Ramos (cell line): ENCODE results near the gene CAPZB.

Source experiments
- in situ Hi-C: fragments of 300-500 bp; cut with MboI; formaldehyde crosslinking; loops from one replicate; pipeline ENCODE4 v1.14.3; 2022; ENCODE audit warnings: low sequenced_read_pairs; ENCODE audit not compliant: unreplicated experiment

Gene CAPZB

DNA sequence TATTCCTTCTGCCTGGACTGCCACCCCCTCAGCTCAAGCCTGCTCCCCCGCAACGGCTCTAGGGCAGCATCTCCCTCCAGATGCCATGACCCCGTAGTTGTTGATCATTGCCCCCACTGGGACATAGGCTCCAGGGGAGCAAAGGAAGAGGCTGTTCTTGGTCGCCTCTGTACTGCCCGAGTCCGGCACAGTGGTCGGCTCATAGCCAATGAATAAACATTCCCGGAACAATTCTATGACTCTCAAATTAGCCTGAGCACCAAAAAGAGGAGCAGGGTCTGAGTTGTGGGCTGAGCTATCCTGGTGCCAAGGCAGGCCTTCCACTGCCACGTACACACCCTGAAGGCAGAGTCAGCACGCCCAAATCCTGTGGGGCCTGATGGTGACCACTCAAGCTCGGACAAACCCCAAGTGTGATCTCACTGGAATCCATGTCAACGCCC lies 33.1 kb downstream of the CAPZB start:
- in situ Hi-C loops: no loop called here

DNA sequence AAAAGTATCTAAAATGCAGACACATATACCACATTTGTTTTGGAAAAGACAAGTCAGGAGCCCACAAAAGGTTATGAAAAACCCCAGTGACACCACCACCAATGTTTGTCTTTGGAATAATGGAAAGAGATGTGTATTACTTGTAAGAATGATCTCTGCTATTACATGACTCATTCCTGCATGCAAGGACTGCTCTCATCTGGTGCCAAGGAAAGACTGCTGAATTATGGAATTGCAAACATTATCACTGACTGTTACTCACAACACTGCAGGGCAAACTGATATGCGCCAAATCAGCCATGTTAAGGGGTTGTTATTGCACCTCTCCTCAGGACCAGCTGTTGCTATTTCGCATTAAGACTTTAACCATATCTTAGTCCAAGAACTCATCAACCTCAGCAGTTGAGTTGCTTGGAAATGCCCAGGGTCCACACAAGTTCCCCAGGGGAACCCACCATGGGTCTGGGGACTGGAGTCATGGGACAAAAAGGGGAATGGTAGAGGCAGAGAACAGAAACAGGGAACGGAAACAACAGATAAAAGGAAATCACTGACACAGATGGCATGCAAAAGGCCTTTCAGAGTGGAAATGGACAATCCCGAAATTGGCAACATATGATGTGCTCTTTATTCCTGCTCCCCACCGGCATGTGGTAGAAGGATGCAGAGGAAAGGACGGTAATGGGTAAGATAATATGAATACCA lies 34.4 kb downstream of the CAPZB start:
- in situ Hi-C loops: no loop called here

DNA sequence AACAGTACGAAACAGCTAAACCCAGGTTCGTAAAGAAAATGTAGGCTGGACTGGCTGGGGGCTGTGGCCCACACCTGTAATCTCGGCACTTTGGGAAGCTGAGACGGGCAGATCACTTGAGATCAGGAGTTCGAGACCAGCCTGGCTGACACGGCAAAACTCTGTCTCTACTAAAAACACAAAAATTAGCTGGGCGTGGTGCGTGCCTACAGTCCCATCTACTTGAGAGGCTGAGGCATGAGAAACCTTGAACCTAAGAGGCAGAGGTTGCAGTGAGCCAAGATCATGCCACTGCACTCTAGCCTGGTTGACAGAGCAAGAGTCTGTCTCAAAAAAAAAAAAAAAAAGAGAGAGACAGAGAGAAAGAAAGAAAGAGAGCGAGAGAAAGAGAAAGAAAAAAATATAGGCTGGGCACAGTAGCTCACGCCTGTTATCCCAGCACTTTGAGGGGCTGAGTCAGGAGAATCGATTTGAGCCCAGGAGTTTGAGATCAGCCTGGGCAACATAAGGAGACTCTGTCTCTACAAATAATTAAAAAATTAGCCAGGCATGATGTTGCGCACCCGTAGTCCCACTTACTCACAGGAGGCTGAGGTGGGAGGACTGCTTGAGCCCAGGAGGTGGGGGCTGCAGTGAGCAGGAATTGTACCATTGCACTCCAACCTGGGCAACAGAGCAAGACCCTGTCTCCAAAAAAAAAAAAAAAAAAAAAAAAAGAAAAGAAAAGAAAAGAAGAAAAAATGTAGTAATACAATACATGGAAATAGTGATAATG lies 35.7 kb downstream of the CAPZB start:
- in situ Hi-C loops: no loop called here

DNA sequence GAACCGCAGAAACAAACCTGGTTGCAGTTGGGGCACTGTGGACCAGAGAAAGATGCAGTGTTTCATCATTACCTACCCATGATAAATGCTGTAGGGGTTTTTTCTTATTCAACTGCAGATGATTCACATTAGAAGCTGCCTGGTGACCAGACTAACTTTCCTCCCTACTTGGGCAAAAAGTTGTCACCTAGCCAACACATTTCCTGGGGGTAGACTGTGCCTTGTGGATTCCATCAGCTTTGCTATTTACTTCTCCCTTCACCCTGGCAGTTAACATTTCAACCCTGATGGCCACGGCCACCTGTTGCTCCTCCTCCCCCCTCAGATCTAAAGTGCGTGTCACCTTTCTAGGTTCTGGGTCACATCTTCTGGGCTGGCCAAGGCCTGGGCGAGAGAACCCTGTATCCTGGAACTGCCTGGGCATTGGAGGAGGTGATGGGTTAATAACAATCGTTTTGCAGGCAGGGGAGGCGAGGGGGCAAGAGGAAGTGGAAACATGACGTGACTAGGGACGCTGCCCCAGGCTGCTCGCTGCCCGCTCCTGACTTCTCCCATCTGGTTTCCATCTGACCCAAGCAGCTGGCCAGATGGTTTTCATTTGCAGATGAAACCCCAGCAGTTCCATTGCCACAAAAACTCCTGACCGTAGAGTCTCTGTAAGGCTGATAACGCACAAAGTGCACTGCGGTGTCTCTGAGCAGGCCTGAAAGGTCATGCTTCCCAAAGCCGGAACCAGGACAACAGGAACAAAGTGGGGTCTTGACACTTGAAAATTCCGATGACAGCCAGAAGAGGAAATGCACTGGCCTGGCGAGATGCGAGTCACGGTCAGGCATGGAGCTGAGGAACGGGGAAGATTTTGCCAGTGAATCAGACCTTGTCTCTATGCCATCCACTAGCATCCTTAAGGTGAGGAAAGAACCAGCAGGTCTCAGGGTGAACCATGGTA lies 36.6 kb downstream of the CAPZB start:
- in situ Hi-C loops: no loop called here

DNA sequence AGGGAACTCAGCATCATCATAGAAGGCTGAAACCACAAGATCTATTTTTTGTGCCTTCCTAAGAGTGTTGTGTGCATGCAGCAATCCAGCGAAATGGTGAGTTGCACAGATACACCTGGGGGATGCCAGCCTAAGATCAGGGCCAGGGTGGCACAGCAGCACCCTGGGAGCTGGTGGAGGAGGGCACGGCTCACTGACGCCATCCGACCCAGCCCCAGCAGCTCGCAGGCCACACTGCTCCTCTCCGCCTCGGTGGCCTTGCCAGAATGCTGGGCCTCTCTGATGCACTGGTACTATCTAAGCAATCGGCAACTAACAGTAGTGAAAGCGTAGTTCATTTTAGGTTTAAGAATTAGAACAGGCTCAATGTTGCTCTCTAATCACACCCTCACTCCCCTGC lies 37.8 kb downstream of the CAPZB start:
- in situ Hi-C loops: no loop called here

DNA sequence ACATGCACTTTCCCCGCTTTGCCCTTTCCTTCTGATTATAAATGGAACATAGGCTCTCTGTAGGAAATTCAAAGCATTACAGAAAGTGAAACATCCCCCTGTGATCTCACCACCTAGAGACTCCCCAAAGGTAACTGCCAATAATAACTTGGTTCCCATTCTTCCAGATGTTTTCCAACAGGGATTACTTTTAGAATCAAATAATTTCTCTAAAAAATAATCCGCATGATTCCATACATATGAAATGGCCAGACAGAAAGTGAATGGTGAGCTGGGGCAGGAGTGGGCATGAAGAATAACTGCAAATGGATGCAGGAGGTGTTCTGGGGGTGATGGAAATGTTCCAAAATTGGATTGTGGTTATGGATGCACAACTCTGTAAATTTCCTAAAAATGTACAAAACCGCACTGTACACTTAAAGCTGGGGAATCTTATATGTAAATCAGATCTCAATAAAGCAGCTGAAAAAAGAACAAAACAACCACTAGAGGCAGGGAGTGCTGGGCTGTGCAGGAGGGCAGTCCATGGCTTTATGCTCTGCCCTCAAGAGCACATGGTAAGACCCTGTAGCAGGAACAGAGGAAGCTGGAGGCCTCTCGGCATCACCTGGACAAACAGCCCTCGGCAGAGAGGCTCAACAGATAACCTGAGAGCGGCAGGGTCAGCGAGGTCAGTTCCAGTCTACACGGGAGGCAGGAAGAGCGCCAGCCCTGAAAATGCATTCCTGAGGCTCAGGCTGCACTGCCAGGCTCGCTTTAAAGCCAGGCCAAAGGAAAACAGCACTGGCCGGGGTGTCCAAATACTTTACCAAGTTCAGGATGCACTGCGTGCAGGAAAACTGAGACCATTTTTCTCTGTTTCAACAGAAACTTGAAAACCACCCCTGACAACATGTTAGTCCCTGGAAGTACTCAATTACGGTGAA lies 39.7 kb downstream of the CAPZB start:
- in situ Hi-C loops: no loop called here

DNA sequence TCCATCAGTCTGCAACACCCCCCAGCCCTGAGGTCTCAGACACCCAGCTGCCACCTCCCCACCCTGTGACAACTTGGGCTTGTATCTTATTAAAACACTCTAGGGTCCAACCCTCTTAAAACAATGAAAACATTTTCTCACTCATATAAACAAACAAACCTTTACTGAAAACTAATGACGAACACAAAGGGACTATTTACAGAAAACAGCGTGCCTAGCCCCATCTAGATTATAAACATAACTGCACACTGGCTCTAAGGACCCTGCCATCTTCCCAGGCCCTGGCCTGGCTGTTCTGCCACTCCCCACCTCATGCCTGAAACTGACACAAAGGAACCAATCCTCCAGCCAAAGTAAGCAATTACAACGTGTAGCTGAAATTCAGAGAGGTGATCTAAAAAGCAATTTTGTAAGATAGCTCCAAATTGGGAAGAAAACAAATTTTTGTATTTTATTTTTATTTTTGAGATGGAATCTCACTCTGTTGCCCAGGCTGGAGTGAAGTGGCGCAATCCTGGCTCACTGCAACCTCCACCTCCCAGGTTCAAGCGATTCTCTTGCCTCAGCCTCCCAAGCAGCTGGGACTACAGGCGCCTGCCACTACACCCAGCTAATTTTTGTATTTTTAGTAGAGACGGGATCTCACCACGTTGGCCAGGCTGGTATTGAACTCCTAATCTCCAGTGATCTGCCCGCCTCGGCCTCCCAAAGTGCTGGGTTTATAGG lies 40.9 kb downstream of the CAPZB start:
- in situ Hi-C loops: no loop called here

DNA sequence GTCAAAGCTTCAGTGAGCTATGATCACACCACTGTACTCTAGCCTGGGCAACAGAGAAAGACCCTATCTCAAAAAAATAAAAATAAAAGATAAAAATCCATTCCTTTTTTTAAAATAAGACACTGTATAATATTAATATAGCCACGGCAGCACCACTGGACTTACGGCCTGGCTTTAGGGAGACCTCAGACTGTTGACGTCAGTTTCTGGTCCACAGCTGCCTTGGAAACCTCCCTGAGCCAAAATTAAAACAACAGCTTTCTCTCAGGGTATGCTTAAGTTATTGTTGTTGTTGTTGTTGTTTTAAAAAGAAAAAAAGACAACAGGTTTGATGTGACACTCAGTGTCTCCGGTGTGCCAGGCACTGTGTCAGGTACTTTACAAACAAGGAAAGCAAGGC lies 42.0 kb downstream of the CAPZB start:
- in situ Hi-C loops: no loop called here

DNA sequence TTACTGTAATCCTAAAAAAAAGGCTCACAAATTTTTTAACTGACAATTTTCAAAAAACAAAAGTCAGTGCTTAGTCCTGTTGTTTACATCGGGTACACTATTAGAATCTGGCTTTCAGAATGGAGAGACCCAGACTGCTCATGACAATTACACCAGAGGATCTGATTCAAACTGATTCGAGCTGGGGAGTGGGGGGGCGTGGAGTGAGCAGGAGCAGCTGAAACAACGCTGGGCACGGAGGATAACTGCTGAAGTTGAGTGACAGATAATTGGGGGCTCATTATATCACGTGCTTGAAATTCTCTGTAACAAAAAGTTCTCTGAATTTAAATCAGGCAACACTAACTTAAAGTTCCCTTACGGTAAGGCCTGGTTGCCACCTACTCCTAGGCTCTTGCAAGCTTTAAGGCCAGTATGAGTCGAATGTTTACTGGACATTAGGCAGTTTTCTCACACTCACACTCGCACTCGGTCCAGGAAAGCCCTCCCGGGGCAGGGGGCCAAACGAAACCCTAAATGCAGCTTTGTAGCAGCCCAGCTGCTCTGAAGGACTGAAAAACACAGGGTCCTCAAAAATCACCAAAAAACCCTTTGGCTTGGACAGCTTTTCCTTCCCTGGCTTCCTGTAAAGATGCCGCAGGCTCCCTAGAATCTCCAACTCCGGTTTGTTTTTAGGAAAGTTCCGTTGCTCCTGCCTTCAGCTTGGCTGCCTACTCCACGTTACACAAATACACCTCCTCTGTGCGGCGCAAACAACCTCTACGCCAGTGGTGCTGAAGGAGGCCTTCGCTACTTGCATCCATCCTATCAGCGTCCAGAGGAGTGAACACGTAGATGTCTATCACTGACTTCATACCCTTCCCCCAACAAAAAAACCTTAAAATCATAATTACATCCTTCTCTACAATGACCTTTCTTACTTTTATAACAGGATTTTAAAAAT lies 42.9 kb downstream of the CAPZB start:
- in situ Hi-C loops: no loop called here

DNA sequence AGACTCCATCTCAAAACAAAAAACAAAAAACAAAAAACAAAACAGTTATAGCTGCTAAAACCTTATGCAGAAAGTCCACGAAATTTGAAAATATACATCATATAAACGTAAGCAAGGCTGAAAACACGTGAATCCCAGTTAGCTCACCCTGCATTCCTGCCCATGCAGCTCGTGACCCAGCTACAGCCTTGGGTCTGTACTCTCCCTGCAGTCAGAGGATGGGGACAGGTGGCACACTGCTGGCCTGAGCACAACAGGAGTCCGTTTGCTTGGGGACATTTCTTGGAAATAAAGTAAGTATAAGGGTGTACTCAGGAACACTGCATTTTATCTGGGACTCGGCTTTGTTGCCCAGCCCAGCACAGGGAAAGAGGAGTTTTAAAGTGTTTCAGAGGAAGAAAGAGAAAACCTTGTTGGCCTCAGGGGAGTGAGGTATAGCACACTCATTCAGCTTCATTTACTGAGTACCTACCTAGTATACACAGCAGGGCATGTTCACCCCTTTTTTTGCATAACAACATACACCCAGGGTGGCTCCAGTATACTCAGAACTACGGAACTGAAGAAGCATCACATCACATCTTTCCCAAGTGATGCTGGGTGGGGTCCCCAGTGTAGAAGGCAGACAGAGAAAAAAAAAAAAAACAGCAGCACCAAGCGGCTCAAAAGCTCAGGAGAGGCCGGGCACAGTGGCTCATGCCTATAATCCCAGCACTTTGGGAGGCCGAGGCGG lies 44.1 kb downstream of the CAPZB start:
- in situ Hi-C loops: no loop called here

DNA sequence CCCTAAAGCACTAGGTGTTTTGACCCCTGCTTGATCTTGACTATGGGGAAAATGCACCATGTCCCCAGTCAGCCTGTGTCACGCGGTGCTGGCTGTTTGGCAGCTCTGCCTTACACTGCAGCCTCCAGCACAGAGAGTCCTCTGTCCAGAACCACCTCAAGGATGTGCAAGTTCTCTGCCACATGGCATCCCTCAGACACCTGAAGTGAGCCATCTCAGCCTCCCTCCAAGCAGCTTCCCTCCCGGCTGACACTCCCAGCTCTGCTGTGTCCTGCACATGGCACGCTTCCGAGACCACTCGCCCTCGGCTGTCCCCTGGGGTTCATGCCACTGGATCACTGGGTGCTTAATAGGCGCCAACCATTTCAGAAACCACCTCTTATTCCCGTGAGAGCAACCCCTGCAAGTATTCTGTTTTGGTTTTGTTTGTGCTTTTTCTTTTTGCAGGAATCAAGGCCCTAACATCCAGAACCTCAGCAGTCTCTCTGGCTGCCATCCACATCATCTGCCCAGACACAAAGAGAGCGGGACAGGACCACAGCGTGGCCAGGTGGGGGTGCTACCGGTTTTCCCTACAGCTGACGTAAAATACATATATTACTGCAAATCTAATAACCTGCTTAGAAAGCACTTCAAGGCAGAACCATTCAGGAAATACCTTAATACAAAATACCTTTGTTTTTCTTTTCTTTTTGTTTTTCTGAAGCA lies 45.7 kb downstream of the CAPZB start:
- in situ Hi-C loops: no loop called here

DNA sequence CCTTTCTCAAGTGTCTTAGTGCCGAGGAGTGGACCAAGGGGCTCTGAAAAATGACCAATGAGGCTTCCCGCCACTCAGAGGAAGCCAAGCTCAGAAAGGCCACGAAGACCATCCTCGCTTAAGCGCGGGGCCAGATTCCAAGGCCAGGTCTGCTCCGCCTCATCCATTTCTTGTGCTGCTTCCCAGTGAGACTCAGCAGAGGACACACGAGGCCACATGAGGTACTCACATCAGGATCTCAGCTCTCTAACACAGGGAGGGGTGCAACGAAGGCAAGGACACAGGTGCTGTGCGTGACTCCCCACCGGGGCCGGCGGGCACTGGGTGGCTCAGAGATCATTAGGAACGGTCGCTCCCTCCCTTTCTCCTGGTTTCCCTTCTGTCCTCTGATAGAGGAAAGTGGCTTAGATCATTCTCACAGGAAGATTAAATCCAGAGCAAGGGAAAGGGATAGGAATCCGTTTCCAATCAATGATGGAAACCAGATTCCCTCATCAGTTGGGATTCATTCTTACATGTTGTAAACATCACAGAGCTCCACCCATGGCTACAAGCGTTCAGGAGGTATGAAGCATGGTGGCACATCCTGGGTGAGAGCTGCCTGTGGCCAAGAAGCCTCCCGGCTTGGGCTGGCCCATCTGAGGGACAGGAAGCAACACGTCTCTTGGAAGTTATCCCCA lies 46.7 kb downstream of the CAPZB start:
- in situ Hi-C loops: no loop called here

DNA sequence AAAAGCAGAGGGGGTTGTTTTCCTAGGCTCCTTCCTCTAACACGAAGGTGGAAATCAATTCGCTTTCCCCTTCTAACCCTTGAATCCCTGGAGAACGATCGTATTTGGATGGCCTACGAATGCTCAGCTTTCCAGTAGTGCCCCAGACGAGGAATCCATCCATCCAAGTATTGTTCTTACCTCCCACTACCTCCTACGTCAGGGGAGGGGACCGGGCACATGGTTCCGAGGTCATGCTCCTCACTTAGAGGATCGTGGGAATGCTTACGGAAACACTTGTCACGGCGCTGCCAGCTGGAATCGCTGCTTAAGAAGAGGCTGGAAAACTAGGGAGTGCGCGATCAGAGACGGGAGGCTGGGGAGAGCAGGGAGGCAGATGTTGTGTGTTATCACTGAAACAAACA lies 47.4 kb downstream of the CAPZB start:
- in situ Hi-C loops: no loop called here

DNA sequence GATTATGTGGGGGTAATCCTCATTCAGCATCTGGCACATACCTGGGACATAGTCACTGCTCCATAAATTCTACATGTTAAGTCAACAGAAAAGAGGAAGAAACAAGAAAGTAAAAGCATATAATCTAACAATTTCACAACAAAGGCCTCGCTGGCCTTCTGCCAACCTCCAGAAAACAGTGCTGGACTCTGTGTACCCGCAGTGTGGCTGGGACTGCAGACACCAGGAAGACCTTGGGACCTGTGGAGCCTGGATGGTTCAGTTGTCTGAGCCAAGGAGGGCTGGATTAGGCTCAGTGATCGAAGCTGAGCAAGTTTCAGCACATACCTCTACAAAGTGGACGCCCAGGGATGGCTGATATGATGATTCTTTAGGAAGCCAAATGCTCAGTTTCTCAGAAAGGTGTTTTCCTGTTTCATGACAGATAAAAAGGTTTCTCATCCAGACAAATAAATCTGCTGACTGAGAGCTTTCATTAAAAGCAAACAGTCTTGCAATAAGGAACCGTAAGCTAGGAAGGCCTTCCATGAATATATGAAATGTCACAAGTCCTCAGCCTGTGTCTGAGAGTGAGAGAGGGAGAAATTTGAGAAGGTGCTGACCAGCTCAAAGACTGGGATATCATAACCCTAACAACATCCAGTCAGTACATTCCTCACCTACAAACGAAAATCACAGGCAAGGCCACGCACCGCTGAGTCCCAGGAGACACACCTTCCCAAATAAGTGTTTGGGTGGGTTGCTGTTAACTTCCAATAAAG lies 48.4 kb downstream of the CAPZB start:
- in situ Hi-C loops: no loop called here

DNA sequence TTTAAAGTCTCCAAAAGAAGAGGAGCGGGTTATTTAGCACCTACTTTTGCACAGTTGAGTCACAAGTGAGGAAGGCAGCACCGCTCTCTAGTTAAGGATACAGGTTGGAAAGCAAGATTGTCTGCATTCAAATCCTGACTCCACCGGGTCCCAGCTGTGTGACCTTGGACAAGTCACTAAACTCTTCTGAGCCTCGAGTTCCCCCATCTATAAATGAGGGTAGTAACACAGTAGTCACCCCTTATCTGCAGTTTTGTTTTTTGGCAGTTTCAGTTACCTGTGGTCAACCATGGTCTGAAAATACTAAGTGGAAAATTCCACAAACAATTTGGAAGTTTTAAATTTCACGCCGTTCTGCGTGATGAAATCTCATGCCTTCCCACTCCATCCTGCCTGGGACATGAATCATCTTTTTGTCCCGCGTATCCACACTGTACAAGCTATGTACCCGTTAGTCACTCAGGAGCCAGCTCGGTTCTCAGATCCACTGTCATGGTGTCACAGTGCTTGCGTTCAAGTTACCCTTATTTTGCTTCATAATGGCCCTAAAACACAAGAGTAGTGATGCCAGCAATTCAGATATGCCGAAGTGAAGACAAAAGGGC lies 49.4 kb downstream of the CAPZB start:
- in situ Hi-C loops: no loop called here
